HG02981 (cell line): Measurements from ENCODE around the gene CR2.
A peak's percentile ranks its signal among the peaks of the same experiment; 100 is the strongest.
"Not testable (repeated sequence)": the region's sequence is repeated elsewhere in the genome, so short reads cannot be mapped to it uniquely, and the experiment has no call there.

Source experiments
- ATAC-seq: cut with Tn5 transposase; IDR thresholded peaks from one replicate; pipeline ENCODE4 v1.9.1; 2021; ENCODE audit warnings: mild to moderate bottlenecking, moderate library complexity; ENCODE audit not compliant: unreplicated experiment

Gene CR2

GRCh38 chr1:207444514-207445217 is 9.5 kb upstream of the CR2 start:
- no peak for ATAC-seq

DNA sequence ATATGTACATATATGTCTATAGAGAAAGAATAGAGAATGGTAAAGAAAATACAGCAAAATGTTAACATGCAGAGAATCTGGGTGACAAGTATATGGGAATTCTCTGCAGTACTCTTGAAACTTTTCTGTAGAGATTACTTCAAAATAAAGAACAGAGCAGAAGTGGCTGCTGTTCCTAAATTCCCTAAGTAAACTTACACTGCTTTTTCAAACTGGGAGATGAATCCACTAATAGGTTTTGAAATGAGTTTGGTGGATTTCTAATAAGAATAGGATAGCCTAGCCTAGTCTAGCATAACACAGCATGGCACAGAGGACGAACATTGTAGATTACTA is 450 bp upstream of the CR2 start:
- ATAC-seq: no peak

- ATAC-seq: no peak
Measured at GRCh38 chr1:207455183-207455754, 1.1 kb downstream of the CR2 start.

DNA sequence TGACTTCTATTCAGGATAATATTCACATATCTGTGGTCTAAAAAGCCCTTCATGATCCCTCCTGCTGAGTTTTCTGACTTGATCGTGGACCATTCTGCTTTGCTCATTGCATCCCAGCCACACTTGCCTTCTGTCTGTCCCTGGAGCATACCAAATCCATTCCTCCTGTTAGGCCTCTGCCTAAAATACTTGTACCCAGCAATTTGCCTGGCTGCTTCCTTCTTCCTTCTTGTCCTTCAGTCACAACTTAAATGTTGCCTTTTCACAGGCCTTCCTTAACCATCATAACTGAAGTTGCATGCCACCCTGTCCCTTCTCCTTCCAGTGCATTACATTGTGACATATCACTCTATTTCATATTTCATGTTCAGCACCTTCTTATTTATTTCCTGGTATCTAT is 4.3 kb downstream of the CR2 start:
- ATAC-seq: no peak

DNA sequence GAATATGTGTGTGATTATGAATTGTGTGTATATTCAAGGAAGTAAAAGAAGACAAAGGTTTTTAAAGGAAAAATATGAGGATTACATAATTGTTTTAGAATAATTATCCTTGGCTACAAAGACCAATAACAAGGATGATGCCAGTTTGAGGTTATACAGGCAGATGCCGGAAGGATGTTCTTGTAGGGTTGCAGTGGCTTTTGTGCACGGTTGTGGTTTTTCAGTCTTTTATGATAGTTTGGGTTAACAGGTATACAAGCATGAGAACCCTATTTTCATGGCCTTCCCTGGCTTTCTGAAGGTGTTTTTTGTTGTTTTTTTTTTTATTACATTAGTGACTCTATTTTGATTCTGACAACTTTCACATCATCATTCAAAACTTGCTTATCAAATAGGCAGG is 4.9 kb downstream of the CR2 start:
- no peak for ATAC-seq

- ATAC-seq: no peak
Measured at GRCh38 chr1:207461649-207462048, 7.5 kb downstream of the CR2 start.

GRCh38 chr1:207462535-207462934 is 8.4 kb downstream of the CR2 start:
- no peak for ATAC-seq

DNA sequence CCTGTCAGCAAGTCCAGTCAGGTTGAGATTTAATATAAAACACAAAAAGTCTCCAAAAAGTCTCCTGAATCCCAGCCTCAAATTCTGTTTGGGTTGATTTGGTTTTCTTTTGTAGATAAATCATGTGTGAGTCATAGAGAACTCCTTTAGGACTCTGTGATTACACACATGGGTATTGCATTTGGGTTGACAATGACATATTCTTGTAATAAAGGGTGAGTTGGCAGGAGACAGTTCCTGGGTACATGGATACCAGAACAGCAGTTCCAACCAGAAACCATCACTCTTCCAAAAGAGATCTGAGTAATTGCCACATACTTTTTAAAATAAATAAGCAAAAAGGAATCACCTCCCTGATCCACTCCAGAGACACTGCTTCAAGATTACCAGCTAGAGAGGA is 8.9 kb downstream of the CR2 start:
- ATAC-seq: no peak

- no peak for ATAC-seq
Measured at GRCh38 chr1:207463571-207463970, 9.4 kb downstream of the CR2 start.

- no peak for ATAC-seq
Measured at GRCh38 chr1:207470927-207471326, 16.8 kb downstream of the CR2 start.

DNA sequence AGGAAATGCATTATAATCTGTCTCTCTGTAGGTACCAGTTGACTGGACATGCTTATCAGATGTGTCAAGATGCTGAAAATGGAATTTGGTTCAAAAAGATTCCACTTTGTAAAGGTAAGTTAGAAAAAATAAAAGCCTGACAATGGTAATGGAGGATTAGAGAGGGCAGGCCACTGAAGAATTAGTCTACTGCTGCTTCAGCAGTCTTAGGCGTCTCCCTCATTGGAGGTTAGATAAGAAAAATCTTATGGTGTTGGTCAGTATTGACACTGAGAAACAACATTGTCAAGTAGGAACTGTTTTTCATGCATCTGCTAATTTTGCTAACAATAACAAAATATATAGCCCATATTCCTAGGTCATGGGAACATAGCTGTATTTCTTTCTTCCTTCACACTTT is 20.1 kb downstream of the CR2 start:
- no peak for ATAC-seq

- no peak for ATAC-seq
Measured at GRCh38 chr1:207486198-207486597, 32.1 kb downstream of the CR2 start.

DNA sequence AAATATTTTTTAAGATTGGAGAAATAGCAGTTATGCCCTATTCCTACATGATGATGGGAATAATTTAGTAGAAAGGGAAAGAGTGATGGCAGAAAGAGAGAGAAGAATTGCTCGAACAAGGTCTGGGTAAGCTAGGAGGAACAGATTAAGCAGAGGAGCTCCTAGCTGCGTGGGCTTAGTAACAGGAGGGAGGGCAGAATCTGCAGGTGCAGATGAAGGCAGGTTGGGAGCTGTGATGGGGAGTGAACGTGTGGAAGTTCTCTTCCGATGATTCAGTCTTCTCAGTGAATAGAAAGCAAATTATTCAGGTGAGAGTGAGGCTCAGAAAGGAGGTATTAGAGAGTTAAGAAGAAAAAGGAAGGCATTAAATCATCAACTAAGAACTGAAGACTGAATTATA is 33.5 kb downstream of the CR2 start:
- ATAC-seq: no peak

- no peak for ATAC-seq
Measured at GRCh38 chr1:207493212-207493611, 39.1 kb downstream of the CR2 start.

- ATAC-seq: no peak
Measured at GRCh38 chr1:207494171-207494570, 40.0 kb downstream of the CR2 start.

DNA sequence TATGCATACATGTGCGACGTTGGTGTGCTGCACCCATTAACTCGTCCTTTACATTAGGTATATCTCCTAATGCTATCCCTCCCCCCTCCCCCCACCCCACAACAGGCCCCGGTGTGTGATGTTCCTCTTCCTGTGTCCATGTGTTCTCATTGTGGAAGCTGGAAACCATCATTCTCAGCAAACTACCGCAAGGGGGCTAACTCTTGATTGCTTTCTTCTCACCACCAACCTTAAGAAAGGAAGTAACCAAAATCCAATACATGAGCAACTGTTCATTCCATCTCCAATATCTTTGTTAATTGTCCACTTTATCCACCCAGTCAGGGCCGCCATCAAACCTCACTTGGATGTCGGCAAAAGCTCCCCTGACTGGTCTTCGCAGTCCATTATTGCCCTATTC is 41.2 kb downstream of the CR2 start:
- not testable (repeated sequence) for ATAC-seq

GRCh38 chr1:207495801-207496792 is 42.0 kb downstream of the CR2 start, which contains the start of gene CR1:
CR1 (plus strand) TSS chr1:207496157; CDS start chr1:207496268, 111 bp downstream.
- peak; percentile 39 for ATAC-seq

- ATAC-seq: no peak
Measured at GRCh38 chr1:207497941-207498340, 43.8 kb downstream of the CR2 start.

DNA sequence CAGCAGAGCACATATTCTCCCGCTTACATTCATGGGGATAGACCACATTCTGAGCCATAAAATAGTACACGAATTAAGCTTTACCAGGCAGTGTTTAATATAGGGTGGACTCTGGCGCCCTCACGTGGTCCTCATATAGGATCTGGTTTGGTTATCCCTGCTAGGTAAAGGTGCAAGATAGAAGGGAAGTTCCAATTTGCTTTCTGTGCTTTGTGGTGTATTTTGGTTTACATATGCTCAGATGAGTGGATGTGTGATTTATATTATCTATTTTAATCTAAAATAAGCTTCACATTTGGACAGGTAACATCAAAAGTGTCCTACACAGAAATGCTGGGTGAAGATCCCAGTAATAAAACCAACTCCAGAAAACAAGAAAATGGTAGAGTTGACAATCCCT is 45.4 kb downstream of the CR2 start:
- no peak for ATAC-seq

GRCh38 chr1:207500306-207500705 is 46.2 kb downstream of the CR2 start:
- no peak for ATAC-seq

DNA sequence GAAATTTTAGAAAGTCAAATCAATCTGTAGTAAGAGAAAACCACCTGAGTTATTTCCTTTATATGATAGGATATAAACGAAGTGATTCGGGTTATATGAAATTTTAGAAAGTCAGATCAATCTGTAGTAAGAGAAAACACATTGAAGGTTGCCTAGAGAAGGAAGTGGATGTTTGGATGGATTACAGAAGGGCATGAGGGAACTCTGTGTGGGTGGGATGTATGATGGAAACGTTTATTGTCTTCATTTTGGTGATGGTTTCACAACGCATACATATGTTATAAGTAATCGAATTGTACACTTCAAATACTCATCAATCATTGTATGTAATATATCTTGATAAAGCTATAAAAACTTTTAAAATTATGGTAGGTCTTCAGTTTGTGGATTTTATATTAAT is 46.9 kb downstream of the CR2 start:
- no peak for ATAC-seq

DNA sequence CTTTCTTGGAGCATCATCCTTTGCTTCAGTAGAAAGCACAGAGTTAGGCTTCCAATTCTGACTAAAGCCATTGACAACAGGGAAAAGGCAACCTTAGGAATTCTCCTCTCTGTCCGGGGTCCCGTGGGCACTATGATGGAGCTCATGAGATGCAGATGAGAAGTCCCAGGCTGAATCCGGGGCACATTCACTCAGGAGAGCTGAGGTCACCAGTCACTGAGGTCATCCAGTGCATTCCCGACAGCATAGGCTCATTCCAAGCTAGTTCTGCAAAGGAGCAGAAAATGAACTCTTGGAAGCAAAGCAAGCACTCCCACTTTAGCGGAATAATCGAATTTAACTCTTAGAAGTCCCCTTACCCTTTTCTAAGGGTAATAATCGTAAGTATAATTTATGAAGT is 48.6 kb downstream of the CR2 start:
- ATAC-seq: no peak
